Loucy (cell line): ENCODE data around the gene MYL11.

Experiments used
- H2AFZ ChIP-seq: fragments of 200-600 bp; sonication (generic); 2 replicates; pipeline ENCODE4 v1.6.0; 2016; ENCODE audit warnings: antibody characterized with exemption, mild to moderate bottlenecking, low read length, moderate library complexity
- H3F3A ChIP-seq: fragments of 200-600 bp; 2 replicates; pipeline ENCODE4 v1.6.0; 2016; ENCODE audit warnings: antibody characterized with exemption, low read depth, mild to moderate bottlenecking
- H3K27me3 ChIP-seq: fragments of 200-600 bp; sonication (generic); 2 replicates; pipeline ENCODE4 v1.6.1; 2014; ENCODE audit warnings: low read length, mild to moderate bottlenecking; ENCODE audit not compliant: insufficient read depth, poor library complexity, severe bottlenecking
- H3K36me3 ChIP-seq: fragments of 200-600 bp; sonication (generic); 2 replicates; pipeline ENCODE4 v1.6.1; 2016; ENCODE audit warnings: low read length; ENCODE audit not compliant: insufficient read depth
- H3K4me1 ChIP-seq: fragments of 200-600 bp; sonication (generic); 2 replicates; pipeline ENCODE4 v1.5.1; 2014; ENCODE audit warnings: low read length, mild to moderate bottlenecking; ENCODE audit not compliant: insufficient read depth, poor library complexity, severe bottlenecking
- H3K4me2 ChIP-seq: fragments of 200-600 bp; sonication (generic); 2 replicates; pipeline ENCODE4 v1.6.0; 2014; ENCODE audit warnings: antibody characterized with exemption, low read length, low read depth, mild to moderate bottlenecking; ENCODE audit not compliant: poor library complexity, severe bottlenecking
- H3K4me3 ChIP-seq: fragments of 200-600 bp; sonication (generic); 2 replicates; pipeline ENCODE4 v1.5.1; 2014; ENCODE audit warnings: low read length, mild to moderate bottlenecking, mixed read lengths; ENCODE audit not compliant: poor library complexity, severe bottlenecking
- H3K79me2 ChIP-seq: fragments of 200-600 bp; sonication (generic); 2 replicates; pipeline ENCODE4 v1.6.1; 2014; ENCODE audit warnings: low read length; ENCODE audit not compliant: insufficient read depth
- H3K9ac ChIP-seq: fragments of 200-600 bp; sonication (generic); 2 replicates; pipeline ENCODE4 v1.6.0; 2014; ENCODE audit warnings: mild to moderate bottlenecking, low read depth, low read length, moderate library complexity; ENCODE audit not compliant: poor library complexity, severe bottlenecking
- H3K9me2 ChIP-seq: fragments of 200-600 bp; sonication (generic); replicated peaks from 2 replicates; pipeline ENCODE4 v1.6.1; 2016; ENCODE audit warnings: low read depth, low read length, mixed read lengths
- H3K9me3 ChIP-seq: fragments of 200-600 bp; sonication (generic); 2 replicates; pipeline ENCODE4 v1.6.1; 2014; ENCODE audit warnings: mild to moderate bottlenecking, antibody characterized with exemption, low read length, low read depth; ENCODE audit not compliant: insufficient read depth
- H4K20me1 ChIP-seq: fragments of 200-600 bp; sonication (generic); 2 replicates; pipeline ENCODE4 v1.6.0; 2014; ENCODE audit warnings: antibody characterized with exemption, low read length, mild to moderate bottlenecking; ENCODE audit not compliant: insufficient read depth, poor library complexity, severe bottlenecking
- CTCF ChIP-seq: fragments of 200-600 bp; sonication (generic); conservative IDR thresholded peaks from 2 replicates; pipeline ENCODE4 v1.5.1; 2014; ENCODE audit warnings: mild to moderate bottlenecking, antibody characterized with exemption, low read length
- EZH2phosphoT487 ChIP-seq: fragments of 200-600 bp; IDR thresholded peaks from 2 replicates; pipeline ENCODE4 v1.6.1; 2018; ENCODE audit warnings: antibody characterized with exemption, mild to moderate bottlenecking, moderate library complexity, borderline replicate concordance

The MYL11 gene

DNA sequence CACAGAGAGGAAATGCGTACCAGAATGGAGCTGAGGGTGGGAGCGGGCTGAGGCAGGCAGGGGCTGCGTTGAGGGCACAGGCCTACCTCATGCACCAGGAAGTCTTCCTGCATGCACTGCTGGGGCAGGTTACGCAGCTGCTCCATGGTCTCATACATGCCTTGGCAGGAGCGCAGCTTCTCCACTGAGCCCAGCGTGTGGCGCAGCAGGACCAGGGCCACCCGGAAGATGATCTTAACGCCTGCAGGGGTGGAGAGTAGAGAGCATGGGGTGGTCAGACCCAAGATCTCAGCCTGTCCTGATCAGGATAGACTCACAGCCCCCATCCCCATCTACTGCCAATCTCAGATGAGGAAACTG, 16.0 kb upstream of the MYL11 start:
- Histone ChIP-seq H3K4me3 (no peak overlapping the region), H3K4me2 (no peak overlapping the region), H3K27me3 (no peaks in the 10 kb centered on the region), H3K9me2 (no peaks in the 10 kb centered on the region), H3K36me3 (peaks cover 37% of the 10 kb centered on the region; the same call in 1 of the 2 replicates), H4K20me1 (peaks cover 12% of the 10 kb centered on the region), H3K4me1 (peaks cover 20% of the 10 kb centered on the region), H3F3A (no peaks in the 10 kb centered on the region), H3K79me2 (peaks cover 76% of the 10 kb centered on the region), H2AFZ (no peak overlapping the region), H3K9me3 (no peaks in the 10 kb centered on the region), H3K9ac (no peak overlapping the region)
- no peak for TF ChIP-seq EZH2phosphoT487
- TF ChIP-seq CTCF, result no peak

- peaks cover 76% of the 10 kb centered on the region for H3K79me2 ChIP-seq
Observed at GRCh38 chr16:30358990-30359870, 15.4 kb upstream of the MYL11 start.

GRCh38 chr16:30359871-30360170, 14.8 kb upstream of the MYL11 start:
- H3K4me3 ChIP-seq, result no peak overlapping the region
- H3K4me1 ChIP-seq, result peaks cover 21% of the 10 kb centered on the region
- H3K4me2 ChIP-seq, result no peak overlapping the region
- H3K9me2 ChIP-seq, result no peaks in the 10 kb centered on the region
- H3K27me3 ChIP-seq, result no peaks in the 10 kb centered on the region
- H3K9me3 ChIP-seq, result no peaks in the 10 kb centered on the region
- H2AFZ ChIP-seq, result no peak overlapping the region
- H3K9ac ChIP-seq, result no peak overlapping the region
- TF ChIP-seq CTCF (no peak), EZH2phosphoT487 (no peak)
- H4K20me1 ChIP-seq, result peaks cover 9% of the 10 kb centered on the region
- peaks cover 76% of the 10 kb centered on the region for H3K79me2 ChIP-seq
- no peaks in the 10 kb centered on the region for H3F3A ChIP-seq
- peaks cover 37% of the 10 kb centered on the region; the same call in 1 of the 2 replicates for H3K36me3 ChIP-seq

More at GRCh38 chr16:30358990-30359870, 15.4 kb upstream of the MYL11 start:
- H3K27me3 ChIP-seq, result no peaks in the 10 kb centered on the region
- H3F3A ChIP-seq, result no peaks in the 10 kb centered on the region
- no peak for TF ChIP-seq CTCF
- no peak for TF ChIP-seq EZH2phosphoT487
- H3K36me3 ChIP-seq, result peaks cover 37% of the 10 kb centered on the region; the same call in 1 of the 2 replicates
- no peak overlapping the region for H3K9ac ChIP-seq
- H3K4me2 ChIP-seq, result no peak overlapping the region
- no peak overlapping the region for H2AFZ ChIP-seq
- peaks cover 15% of the 10 kb centered on the region for H3K4me1 ChIP-seq
- no peak overlapping the region for H3K4me3 ChIP-seq
- no peaks in the 10 kb centered on the region for H3K9me2 ChIP-seq
- H3K9me3 ChIP-seq, result no peaks in the 10 kb centered on the region
- H4K20me1 ChIP-seq, result peaks cover 5% of the 10 kb centered on the region
